Uterus (tissue), 4 donors: ENCODE results near the gene SUGCT. TPM values are rescaled to one million over a fixed set of nuclear protein-coding genes. Genes with fewer than 3 reads are reported as not detected.

Experiments used
- DNase-seq, 2 donors: peaks; one replicate each; pipeline ENCODE4 v3.0.0-alpha.2; 2019 to 2020
- H3K27ac ChIP-seq, 2 donors: fragments of 200-600 bp; sonication (generic); 1 replicate in 1 of 2; 2 replicates in 1 of 2; pipeline ENCODE4 v1.5.1; 2016 to 2018
- H3K27me3 ChIP-seq, 2 donors: fragments of 200-600 bp; sonication (generic); one replicate each; pipeline ENCODE4 v1.5.1; 2018 to 2019; ENCODE audit warnings: control low read depth in 1 of 2
- H3K36me3 ChIP-seq, 2 donors: fragments of 200-600 bp; sonication (generic); one replicate each; pipeline ENCODE4 v1.5.1; 2019; ENCODE audit warnings: control low read depth in 1 of 2
- H3K4me1 ChIP-seq, 2 donors: fragments of 200-600 bp; sonication (generic); one replicate each; pipeline ENCODE4 v1.5.1; 2018 to 2019; ENCODE audit warnings: control low read depth in 1 of 2
- H3K4me3 ChIP-seq, 2 donors: fragments of 200-600 bp; sonication (generic); 1 replicate in 1 of 2; 2 replicates in 1 of 2; pipeline ENCODE4 v1.5.1; 2018 to 2019; ENCODE audit warnings: mild to moderate bottlenecking in 1 of 2
- H3K9me3 ChIP-seq, 2 donors: fragments of 200-600 bp; sonication (generic); one replicate each; pipeline ENCODE4 v1.5.1; 2019; ENCODE audit warnings: control low read depth in 1 of 2
- CTCF ChIP-seq, 4 experiments: fragments of 200-600 bp in 2 of 4; fragments of 450-650 bp in 2 of 4; sonication (generic) in 2 of 4; IDR thresholded peaks; one replicate each; pipeline ENCODE4 v1.5.1; 2016 to 2019; ENCODE audit warnings: antibody characterized with exemption in 4 of 4, mild to moderate bottlenecking in 2 of 4, moderate library complexity in 1 of 4
- POLR2A ChIP-seq, 2 donors: fragments of 450-650 bp; IDR thresholded peaks; one replicate each; pipeline ENCODE4 v1.6.1; 2016; ENCODE audit warnings: antibody characterized with exemption in 2 of 2, mild to moderate bottlenecking in 1 of 2, moderate library complexity in 1 of 2
- intact Hi-C: fragments of 100-400 bp; cut with DNase I; formaldehyde crosslinking; loops from one replicate; pipeline ENCODE4 v1.15.1; 2023; ENCODE audit warnings: low total_unique reads
- total RNA-seq, 4 donors: library from RNA; depleted of rRNA in 3 of 4; stranded (reverse); fragments of >200 nt in 3 of 4; gene quantifications; one replicate each; pipeline versions ENCODE4 v1.1.0 to v1.2.4, GENCODE V29; 2014 to 2023
- donor health status: DM: yes; HTN: yes; CAD: no.

Gene SUGCT
- total RNA-seq, 4 donors from 2014 or later = 2.0 to 9.6 (median 6.3) TPM; not detected in 1

DNA sequence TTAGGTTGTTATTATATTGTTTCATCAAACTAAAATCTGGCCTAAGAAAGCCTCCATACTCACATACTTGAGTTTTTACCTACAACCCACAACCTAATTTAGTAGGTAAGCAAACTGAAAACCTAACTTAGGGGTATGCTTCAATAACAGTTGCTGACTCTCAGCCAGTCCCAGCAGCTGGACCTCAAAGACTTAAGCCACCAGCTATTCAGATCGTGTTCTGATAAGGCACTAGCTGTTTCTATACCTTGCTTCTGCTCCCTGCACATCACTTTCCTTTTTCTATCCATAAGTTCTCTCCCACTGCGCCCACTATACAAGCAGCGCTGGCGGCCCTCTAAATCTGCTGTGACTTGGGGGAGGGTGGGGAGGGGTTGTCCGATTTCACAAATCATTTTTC lies 42.3 kb downstream of the SUGCT start:
- TF ChIP-seq CTCF (IDR thresholded peaks at IDR 0.05) = no peak
- no peak for TF ChIP-seq POLR2A (IDR thresholded peaks at IDR 0.05)
- H3K27ac ChIP-seq = no peak overlapping the region
- H3K9me3 ChIP-seq = no peaks in the 10 kb centered on the region
- no peaks in the 10 kb centered on the region for H3K36me3 ChIP-seq
- intact Hi-C loops = no loop called here
- H3K4me1 ChIP-seq = no peaks in the 10 kb centered on the region
- H3K27me3 ChIP-seq = no peaks in the 10 kb centered on the region
- no peak overlapping the region for H3K4me3 ChIP-seq
- DNase-seq = no peak

GRCh38 chr7:40182452-40182851 lies 47.6 kb downstream of the SUGCT start:
- H3K4me3 ChIP-seq = no peak overlapping the region
- no peaks in the 10 kb centered on the region for H3K9me3 ChIP-seq
- intact Hi-C loops = no loop called here
- H3K27ac ChIP-seq = no peak overlapping the region
- DNase-seq = no peak
- no peak for TF ChIP-seq POLR2A (IDR thresholded peaks at IDR 0.05)
- no peak for TF ChIP-seq CTCF (IDR thresholded peaks at IDR 0.05)
- no peaks in the 10 kb centered on the region for H3K27me3 ChIP-seq
- H3K4me1 ChIP-seq = no peaks in the 10 kb centered on the region
- no peaks in the 10 kb centered on the region for H3K36me3 ChIP-seq

GRCh38 chr7:40186586-40186985 lies 51.8 kb downstream of the SUGCT start:
- intact Hi-C loops = no loop called here
- Histone ChIP-seq H3K27ac (no peak overlapping the region), H3K27me3 (no peaks in the 10 kb centered on the region), H3K4me1 (no peaks in the 10 kb centered on the region), H3K36me3 (no peaks in the 10 kb centered on the region), H3K4me3 (no peak overlapping the region), H3K9me3 (no peaks in the 10 kb centered on the region)
- DNase-seq = no peak
- TF ChIP-seq CTCF (IDR thresholded peaks at IDR 0.05) (no peak), POLR2A (IDR thresholded peaks at IDR 0.05) (no peak)

DNA sequence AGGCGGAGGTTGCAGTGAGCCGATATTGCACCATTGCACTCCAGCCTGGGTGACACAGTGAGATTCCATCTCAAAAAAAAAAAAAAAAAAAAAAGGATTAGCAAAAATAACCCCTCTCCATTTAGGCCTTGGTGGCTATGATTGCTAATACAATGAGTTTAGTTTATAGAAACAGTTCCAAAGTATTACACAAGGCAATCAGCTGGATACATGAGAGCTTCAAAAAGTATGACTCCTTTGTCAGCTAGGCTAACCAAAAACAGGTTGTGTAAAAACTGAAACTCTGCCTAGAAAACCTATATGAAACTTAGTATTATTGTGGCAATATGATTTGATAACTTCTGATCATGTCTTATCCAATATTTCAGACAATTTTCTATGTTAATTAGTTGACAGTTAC lies 57.2 kb downstream of the SUGCT start:
- Histone ChIP-seq H3K9me3 (no peaks in the 10 kb centered on the region), H3K36me3 (no peaks in the 10 kb centered on the region), H3K27ac (no peak overlapping the region), H3K4me3 (no peak overlapping the region), H3K4me1 (no peaks in the 10 kb centered on the region), H3K27me3 (no peaks in the 10 kb centered on the region)
- no peak for DNase-seq
- TF ChIP-seq POLR2A (IDR thresholded peaks at IDR 0.05) = no peak
- intact Hi-C loops = no loop called here

GRCh38 chr7:40194745-40195144 lies 59.9 kb downstream of the SUGCT start:
- Histone ChIP-seq H3K9me3 (no peaks in the 10 kb centered on the region), H3K27ac (no peak overlapping the region), H3K4me3 (no peak overlapping the region), H3K27me3 (no peaks in the 10 kb centered on the region), H3K4me1 (no peaks in the 10 kb centered on the region), H3K36me3 (no peaks in the 10 kb centered on the region)
- TF ChIP-seq CTCF (IDR thresholded peaks at IDR 0.05) (no peak), POLR2A (IDR thresholded peaks at IDR 0.05) (no peak)
- intact Hi-C loops = no loop called here
- DNase-seq = no peak

DNA sequence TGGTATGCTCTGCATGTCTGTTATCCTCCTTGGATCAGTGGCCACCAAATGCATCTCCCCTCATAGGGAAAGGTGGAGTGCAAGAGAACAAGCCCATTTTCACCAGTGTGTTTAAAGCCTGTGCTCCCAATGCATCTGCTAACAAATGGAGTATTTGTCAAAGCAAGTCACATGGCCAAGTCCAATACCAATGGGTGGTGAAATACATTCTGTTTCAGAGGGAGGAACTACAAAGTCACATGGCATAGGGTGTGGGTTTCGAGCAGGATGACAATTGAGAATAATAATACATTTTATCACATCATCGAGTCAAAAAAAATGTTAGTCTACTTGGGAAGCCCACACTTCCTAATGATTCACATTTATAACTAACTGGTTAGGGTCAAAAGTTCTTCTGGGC lies 62.7 kb downstream of the SUGCT start:
- Histone ChIP-seq H3K27me3 (no peaks in the 10 kb centered on the region), H3K27ac (no peak overlapping the region), H3K9me3 (no peaks in the 10 kb centered on the region), H3K36me3 (no peaks in the 10 kb centered on the region), H3K4me1 (no peaks in the 10 kb centered on the region), H3K4me3 (no peak overlapping the region)
- TF ChIP-seq POLR2A (IDR thresholded peaks at IDR 0.05) (no peak), CTCF (IDR thresholded peaks at IDR 0.05) (no peak)
- DNase-seq = no peak
- intact Hi-C loops = no loop called here
